ENCODE data around the gene SVIL.
"Not testable (repeated sequence)": the region's sequence is repeated elsewhere in the genome, so short reads cannot be mapped to it uniquely, and the experiment has no call there.

Gene SVIL

GRCh38 chr10:29596826-29597225 lies 37.9 kb downstream of the SVIL start:
- DNase-seq: no peak

GRCh38 chr10:29596356-29596755 lies 38.4 kb downstream of the SVIL start:
- DNase-seq: no peak

GRCh38 chr10:29595636-29596225 lies 39.0 kb downstream of the SVIL start:
- no peak for DNase-seq

GRCh38 chr10:29595146-29595545 lies 39.6 kb downstream of the SVIL start:
- DNase-seq: no peak

GRCh38 chr10:29591651-29591968 lies 43.2 kb downstream of the SVIL start:
- no peak for DNase-seq

GRCh38 chr10:29590915-29591650 lies 43.7 kb downstream of the SVIL start:
- no peak for DNase-seq

- no peak for DNase-seq
Observed at GRCh38 chr10:29588629-29589421, 45.9 kb downstream of the SVIL start.

GRCh38 chr10:29587750-29588628 lies 46.8 kb downstream of the SVIL start:
- DNase-seq: not testable (repeated sequence)

- not testable (repeated sequence) for DNase-seq
Observed at GRCh38 chr10:29587102-29587749, 47.5 kb downstream of the SVIL start.

- no peak for DNase-seq
Observed at GRCh38 chr10:29586509-29586908, 48.3 kb downstream of the SVIL start.

GRCh38 chr10:29585488-29585976 lies 49.2 kb downstream of the SVIL start:
- peak; percentile 9 to 65 (median 42) for DNase-seq

- no peak for DNase-seq
Observed at GRCh38 chr10:29584436-29584835, 50.3 kb downstream of the SVIL start.

- no peak for DNase-seq
Observed at GRCh38 chr10:29583674-29584073, 51.1 kb downstream of the SVIL start.

- not testable (repeated sequence) for DNase-seq
Observed at GRCh38 chr10:29582769-29583168, 52.0 kb downstream of the SVIL start.

GRCh38 chr10:29579455-29579970 lies 55.3 kb downstream of the SVIL start:
- DNase-seq: no peak

GRCh38 chr10:29578457-29578856 lies 56.3 kb downstream of the SVIL start:
- DNase-seq: no peak

- DNase-seq: no peak
Observed at GRCh38 chr10:29576681-29577080, 58.1 kb downstream of the SVIL start.

- no peak for DNase-seq
Observed at GRCh38 chr10:29575098-29575455, 59.7 kb downstream of the SVIL start.

GRCh38 chr10:29574212-29575097 lies 60.3 kb downstream of the SVIL start:
- DNase-seq: not testable (repeated sequence)

GRCh38 chr10:29570248-29570647 lies 64.5 kb downstream of the SVIL start:
- DNase-seq: not testable (repeated sequence)

- no peak for DNase-seq
Observed at GRCh38 chr10:29569795-29570194, 65.0 kb downstream of the SVIL start.

Measured in NCI-H1417 (cell line).